Pancreas (tissue), 10 donors: ENCODE measurements around the gene TMEM121. TPM values are rescaled to one million over a fixed set of nuclear protein-coding genes. Genes with fewer than 3 reads are reported as not detected.
A peak's percentile ranks its signal among the peaks of the same experiment; 100 is the strongest.

Experiments
- ATAC-seq, 4 donors: fragments of 200-7000 bp; cut with Tn5 transposase; one replicate each; pipeline versions ENCODE4 v1.8.0 to v1.9.1; 2020; ENCODE audit warnings: mild to moderate bottlenecking in 4 of 4, moderate library complexity in 4 of 4
- DNase-seq, 6 donors: peaks; one replicate each; pipeline ENCODE4 v3.0.0-alpha.2; 2020
- FAIRE-seq: peaks from 2 replicates; lab custom pipeline; 2012; peaks lifted over from hg19 to GRCh38; lab: Jason Lieb, UNC
- H3K27ac ChIP-seq, 4 donors: fragments of 200-600 bp; sonication (generic); 1 replicate in 3 of 4; 2 replicates in 1 of 4; pipeline versions ENCODE4 v1.5.0 to v1.8.0; 2020
- H3K27me3 ChIP-seq, 4 donors: fragments of 200-600 bp; one replicate each; pipeline ENCODE4 v1.8.0; 2021
- H3K36me3 ChIP-seq, 3 donors: fragments of 200-600 bp; sonication (generic) in 1 of 3; one replicate each; pipeline versions ENCODE4 v1.5.0 to v1.8.0; 2020 to 2021
- H3K4me1 ChIP-seq, 3 donors: fragments of 200-600 bp; one replicate each; pipeline ENCODE4 v1.8.0; 2021
- H3K4me3 ChIP-seq, 4 donors: fragments of 200-600 bp; sonication (generic) in 2 of 4; one replicate each; pipeline versions ENCODE4 v1.5.0 to v1.8.0; 2020 to 2021
- H3K9me3 ChIP-seq, 4 donors: fragments of 200-600 bp; one replicate each; pipeline ENCODE4 v1.8.0; 2021
- CTCF ChIP-seq, 4 donors: fragments of 200-600 bp; sonication (generic) in 3 of 4; IDR thresholded peaks; one replicate each; pipeline versions ENCODE4 v1.5.0 to v1.8.0; 2021; ENCODE audit warnings: antibody characterized with exemption in 4 of 4
- WGBS, 2 donors: extraction: QIAGEN DNeasy Blood & Tissue Kit; methylation state at CpG; one replicate each; pipeline ENCODE4 v1.1.7; 2013; 5-methylcytosine and 5-hydroxymethylcytosine counted together
- intact Hi-C, 3 donors: fragments of 100-400 bp; cut with DNase I; formaldehyde crosslinking; loops; one replicate each; pipeline versions ENCODE4 v1.11.1 to v1.14.2; 2022
- polyA plus RNA-seq, 2 donors: library from polyadenylated mRNA; stranded (reverse); fragments of 200-250 nt; gene quantifications; one replicate each; pipeline ENCODE4 v1.2.3, GENCODE V29; 2013
- total RNA-seq, 6 donors: library from RNA; stranded (reverse); fragmentation: NEBNext Ultra II Directional in 4 of 6; extraction: Animal tissue kit (Norgen Biotek cat#: 25700) in 4 of 6; gene quantifications; one replicate each; pipeline versions ENCODE4 v1.2.1 to v1.2.4, GENCODE V29; 2021 to 2023
- donor health status: healthy with polysubstance abuse.
- donor health status: DM: no; HTN: no; CAD: no; lungs with moderate emphysema.
- donor health status: DM: no; HTN: no; CAD: no.
- donor health status: control.
- donor health status: control.
- donor health status: Bipolar disorder and iron deficiency.
- donor health status: DM: yes; HTN: yes; CAD: no.
- donor health status: DM: no; HTN: no; CAD: no.
- donor health status: DM: no; HTN: no; CAD: no.
- donor health status: DM: yes; HTN: yes; CAD: no.

Gene TMEM121
- total and polyA plus RNA-seq, 8 donors, result 0.92 to 3.3 (median 1.8) TPM

- peak in 1 of 6 donors; percentile 70 for DNase-seq
These were observed 5.7 kb downstream of the TMEM121 start for GRCh38 chr14:105531894-105532623.

GRCh38 chr14:105532735-105533141 lies 6.4 kb downstream of the TMEM121 start:
- 64% methylated on average over 10 of the region's 10 CpGs for WGBS, 2 donors

More at GRCh38 chr14:105531894-105532623, 5.7 kb downstream of the TMEM121 start:
- Histone ChIP-seq H3K27ac (no peak overlapping the region), H3K4me3 (no peak overlapping the region), H3K9me3 (no peaks in the 10 kb centered on the region), H3K4me1 (peaks cover 0 to 13% (median 0%) of the 10 kb centered on the region in 3 donors), H3K27me3 (no peaks in the 10 kb centered on the region), H3K36me3 (no peaks in the 10 kb centered on the region)
- TF ChIP-seq CTCF (IDR thresholded peaks at IDR 0.05), result no peak
- FAIRE-seq (no peak), ATAC-seq (no peak)
- 82 to 92% methylated on average over 19 of the region's 19 CpGs for WGBS, 2 donors
- intact Hi-C loops, result no loop called here

GRCh38 chr14:105533391-105533790 lies 7.0 kb downstream of the TMEM121 start:
- DNase-seq (peak in 1 of 6 donors; percentile 39), ATAC-seq (no peak), FAIRE-seq (no peak)
- intact Hi-C loops, result no loop called here
- WGBS, 2 donors, result 59 to 65% methylated on average over 9 of the region's 9 CpGs
- no peak overlapping the region for H3K27ac ChIP-seq
- H3K27me3 ChIP-seq, result no peaks in the 10 kb centered on the region
- H3K9me3 ChIP-seq, result no peaks in the 10 kb centered on the region
- no peaks in the 10 kb centered on the region for H3K36me3 ChIP-seq
- peaks cover 0 to 3% (median 0%) of the 10 kb centered on the region in 3 donors for H3K4me1 ChIP-seq
- H3K4me3 ChIP-seq, result no peak overlapping the region
- no peak for TF ChIP-seq CTCF (IDR thresholded peaks at IDR 0.05)

More at GRCh38 chr14:105532735-105533141, 6.4 kb downstream of the TMEM121 start:
- no peak for TF ChIP-seq CTCF (IDR thresholded peaks at IDR 0.05)
- intact Hi-C loops, result no loop called here
- H3K36me3 ChIP-seq, result no peaks in the 10 kb centered on the region
- peaks cover 0 to 6% (median 0%) of the 10 kb centered on the region in 3 donors for H3K4me1 ChIP-seq
- ATAC-seq, result no peak
- no peak overlapping the region for H3K27ac ChIP-seq
- H3K27me3 ChIP-seq, result no peaks in the 10 kb centered on the region
- DNase-seq, result peak in 1 of 6 donors; percentile 53
- H3K9me3 ChIP-seq, result no peaks in the 10 kb centered on the region
- FAIRE-seq, result no peak
- H3K4me3 ChIP-seq, result no peak overlapping the region

- no peak for TF ChIP-seq CTCF (IDR thresholded peaks at IDR 0.05)
- no peaks in the 10 kb centered on the region for H3K9me3 ChIP-seq
- 48 to 65% methylated on average over 21 of the region's 21 CpGs for WGBS, 2 donors
- DNase-seq (no peak), FAIRE-seq (no peak), ATAC-seq (no peak)
- H3K36me3 ChIP-seq, result no peaks in the 10 kb centered on the region
- H3K4me1 ChIP-seq, result no peaks in the 10 kb centered on the region
- intact Hi-C loops, result no loop called here
- H3K4me3 ChIP-seq, result no peak overlapping the region
- H3K27ac ChIP-seq, result no peak overlapping the region
- H3K27me3 ChIP-seq, result no peaks in the 10 kb centered on the region
These were observed 7.6 kb downstream of the TMEM121 start for GRCh38 chr14:105533811-105534498.
